Cardiac muscle cell (in vitro differentiated cells and primary cell): ENCODE results near the gene APRT. TPM values are rescaled to one million over a fixed set of nuclear protein-coding genes. Genes with fewer than 3 reads are reported as not detected.

Experiments
- DNase-seq, 2 donors: peaks; one replicate each; pipeline versions ENCODE4 v3.0.0 to v3.0.0-alpha.2; 2010 to 2017; ENCODE audit warnings: low read depth in 1 of 2, low spot score in 1 of 2
- H3K27ac ChIP-seq: fragments of 200-600 bp; sonication (generic); 2 replicates; pipeline ENCODE4 v1.5.1; 2016
- H3K27me3 ChIP-seq: fragments of 200-600 bp; sonication (generic); 2 replicates; pipeline ENCODE4 v1.6.0; 2016; ENCODE audit warnings: control low read depth
- H3K36me3 ChIP-seq: fragments of 200-600 bp; sonication (generic); 2 replicates; pipeline ENCODE4 v1.5.1; 2016; ENCODE audit warnings: control low read depth
- H3K4me1 ChIP-seq: fragments of 200-600 bp; sonication (generic); 2 replicates; pipeline ENCODE4 v1.8.1; 2017; ENCODE audit warnings: low read depth, mild to moderate bottlenecking, mixed run types
- H3K4me3 ChIP-seq: fragments of 200-600 bp; sonication (generic); 2 replicates; pipeline ENCODE4 v1.5.1; 2016; ENCODE audit warnings: mild to moderate bottlenecking
- H3K9me3 ChIP-seq: fragments of 200-600 bp; sonication (generic); 2 replicates; pipeline ENCODE4 v1.5.1; 2017; ENCODE audit warnings: low read depth, mild to moderate bottlenecking, control low read depth
- CTCF ChIP-seq: IDR thresholded peaks from 2 replicates; pipeline ENCODE4 v1.5.1; 2012; ENCODE audit warnings: low read depth, mild to moderate bottlenecking, low read length
- polyA plus RNA-seq: library from polyadenylated mRNA; unstranded; fragments of >200 nt; fragmentation: Nextera tagmentation; extraction: Ambion mirVana; gene quantifications from 2 replicates; pipeline ENCODE4 v1.2.1, GENCODE V29; 2016
- total RNA-seq: library from RNA; depleted of rRNA; stranded (reverse); fragments of >200 nt; gene quantifications from 2 replicates; pipeline ENCODE4 v1.2.3, GENCODE V29; 2016

APRT gene
- total and polyA plus RNA-seq, 2 experiments from 2014 or later = 123 to 169 TPM

- no peak overlapping the region for H3K4me3 ChIP-seq
These were observed 41.7 kb upstream of the APRT start for GRCh38 chr16:88853325-88853941.

GRCh38 chr16:88851616-88852015 lies 39.9 kb upstream of the APRT start:
- TF ChIP-seq CTCF = no peak
- no peak for DNase-seq
- no peak overlapping the region for H3K27ac ChIP-seq
- no peak overlapping the region for H3K4me3 ChIP-seq
- H3K27me3 ChIP-seq = no peaks in the 10 kb centered on the region
- H3K36me3 ChIP-seq = no peaks in the 10 kb centered on the region
- H3K9me3 ChIP-seq = no peaks in the 10 kb centered on the region
- H3K4me1 ChIP-seq = no peaks in the 10 kb centered on the region

More at GRCh38 chr16:88853325-88853941, 41.7 kb upstream of the APRT start:
- H3K27me3 ChIP-seq = no peaks in the 10 kb centered on the region
- no peaks in the 10 kb centered on the region for H3K9me3 ChIP-seq
- DNase-seq = no peak
- no peak for TF ChIP-seq CTCF
- no peaks in the 10 kb centered on the region for H3K36me3 ChIP-seq
- H3K4me1 ChIP-seq = no peaks in the 10 kb centered on the region
- peak overlapping the region; percentile 48 for H3K27ac ChIP-seq

GRCh38 chr16:88850531-88851199 lies 38.9 kb upstream of the APRT start:
- Histone ChIP-seq H3K27ac (no peak overlapping the region), H3K27me3 (no peaks in the 10 kb centered on the region), H3K9me3 (no peaks in the 10 kb centered on the region), H3K36me3 (no peaks in the 10 kb centered on the region), H3K4me1 (no peaks in the 10 kb centered on the region), H3K4me3 (no peak overlapping the region)
- no peak for TF ChIP-seq CTCF
- no peak for DNase-seq

- H3K36me3 ChIP-seq = no peaks in the 10 kb centered on the region
- no peak for TF ChIP-seq CTCF
- no peak for DNase-seq
These were observed 36.8 kb upstream of the APRT start for GRCh38 chr16:88848557-88848956.

GRCh38 chr16:88847654-88848053 lies 35.9 kb upstream of the APRT start:
- H3K4me3 ChIP-seq = no peak overlapping the region
- H3K36me3 ChIP-seq = no peaks in the 10 kb centered on the region
- H3K27ac ChIP-seq = no peak overlapping the region
- H3K4me1 ChIP-seq = no peaks in the 10 kb centered on the region
- no peak for TF ChIP-seq CTCF
- no peaks in the 10 kb centered on the region for H3K9me3 ChIP-seq
- H3K27me3 ChIP-seq = no peaks in the 10 kb centered on the region
- DNase-seq = no peak

More at GRCh38 chr16:88848557-88848956, 36.8 kb upstream of the APRT start:
- no peaks in the 10 kb centered on the region for H3K4me1 ChIP-seq
- no peak overlapping the region for H3K4me3 ChIP-seq
- H3K27ac ChIP-seq = no peak overlapping the region
- H3K9me3 ChIP-seq = no peaks in the 10 kb centered on the region
- H3K27me3 ChIP-seq = no peaks in the 10 kb centered on the region
